ENCODE results near the gene TMPRSS13. TPM values are rescaled to one million over a fixed set of nuclear protein-coding genes. Genes with fewer than 3 reads are reported as not detected.

Gene TMPRSS13
- total and polyA plus RNA-seq, 2 experiments from 2014 or later = 1.3 to 1.9 TPM

GRCh38 chr11:117933475-117933874 is 4.3 kb upstream of the TMPRSS13 start:
- H3K4me3 ChIP-seq = no peak overlapping the region
- DNase-seq (ENCODE audit: low spot score) = no peak
- H3K9me2 ChIP-seq (replicated peaks; ENCODE audit: insufficient read depth) = no peaks in the 10 kb centered on the region
- no peaks in the 10 kb centered on the region for H3K79me2 ChIP-seq
- WGBS (ENCODE audit: low lambda C conversion rate, missing lambda C conversion rate) = 72% methylated on average over 4 of the region's 4 CpGs
- H3K36me3 ChIP-seq (replicated peaks; ENCODE audit: insufficient read depth, low read depth) = no peaks in the 10 kb centered on the region
- TF ChIP-seq EZH2 (IDR thresholded peaks at IDR 0.05; ENCODE audit: borderline replicate concordance) (no peak), EZH2phosphoT487 (IDR thresholded peaks at IDR 0.05; ENCODE audit: low read depth, severe bottlenecking, unreplicated experiment) (no peak), CTCF (IDR thresholded peaks at IDR 0.05; ENCODE audit: poor library complexity) (no peak)
- no peak overlapping the region for H3K4me2 ChIP-seq
- H4K20me1 ChIP-seq (ENCODE audit: insufficient read depth, poor library complexity, severe bottlenecking) = no peaks in the 10 kb centered on the region
- no peak overlapping the region for H3K27ac ChIP-seq
- no peaks in the 10 kb centered on the region for H3K27me3 ChIP-seq
- no peak overlapping the region for H2AFZ ChIP-seq
- no peaks in the 10 kb centered on the region for H3K9me3 ChIP-seq (ENCODE audit: low read depth)
- H3K4me1 ChIP-seq (ENCODE audit: insufficient read depth) = peaks cover 10% of the 10 kb centered on the region

- Histone ChIP-seq H3K9me3 (ENCODE audit: low read depth) (no peaks in the 10 kb centered on the region), H3K4me1 (ENCODE audit: insufficient read depth) (peaks cover 10% of the 10 kb centered on the region), H4K20me1 (ENCODE audit: insufficient read depth, poor library complexity, severe bottlenecking) (no peaks in the 10 kb centered on the region), H3K4me3 (no peak overlapping the region), H3K79me2 (no peaks in the 10 kb centered on the region), H3K9me2 (replicated peaks; ENCODE audit: insufficient read depth) (no peaks in the 10 kb centered on the region), H3K27ac (no peak overlapping the region), H3K4me2 (no peak overlapping the region), H3K27me3 (no peaks in the 10 kb centered on the region), H2AFZ (no peak overlapping the region), H3K36me3 (replicated peaks; ENCODE audit: insufficient read depth, low read depth) (no peaks in the 10 kb centered on the region)
- TF ChIP-seq EZH2phosphoT487 (IDR thresholded peaks at IDR 0.05; ENCODE audit: low read depth, severe bottlenecking, unreplicated experiment) = no peak
- no peak for TF ChIP-seq EZH2 (IDR thresholded peaks at IDR 0.05; ENCODE audit: borderline replicate concordance)
- no peak for TF ChIP-seq CTCF (IDR thresholded peaks at IDR 0.05; ENCODE audit: poor library complexity)
- no peak for DNase-seq (ENCODE audit: low spot score)
- 75% methylated on average over 3 of the region's 3 CpGs for WGBS (ENCODE audit: low lambda C conversion rate, missing lambda C conversion rate)
These were observed 3.7 kb upstream of the TMPRSS13 start for GRCh38 chr11:117932947-117933346.

- Histone ChIP-seq H3K9me3 (ENCODE audit: low read depth) (no peaks in the 10 kb centered on the region), H4K20me1 (ENCODE audit: insufficient read depth, poor library complexity, severe bottlenecking) (no peaks in the 10 kb centered on the region)
These were observed 3.2 kb upstream of the TMPRSS13 start for GRCh38 chr11:117932426-117932825.

More at GRCh38 chr11:117932426-117932825, 3.2 kb upstream of the TMPRSS13 start:
- Histone ChIP-seq H2AFZ (no peak overlapping the region), H3K9me2 (replicated peaks; ENCODE audit: insufficient read depth) (no peaks in the 10 kb centered on the region), H3K4me2 (no peak overlapping the region), H3K4me3 (no peak overlapping the region), H3K4me1 (ENCODE audit: insufficient read depth) (peaks cover 7% of the 10 kb centered on the region), H3K27me3 (no peaks in the 10 kb centered on the region), H3K27ac (no peak overlapping the region), H3K79me2 (no peaks in the 10 kb centered on the region), H3K36me3 (replicated peaks; ENCODE audit: insufficient read depth, low read depth) (no peaks in the 10 kb centered on the region)
- WGBS (ENCODE audit: low lambda C conversion rate, missing lambda C conversion rate) = 86% methylated on average over 6 of the region's 6 CpGs
- no peak for TF ChIP-seq EZH2phosphoT487 (IDR thresholded peaks at IDR 0.05; ENCODE audit: low read depth, severe bottlenecking, unreplicated experiment)
- no peak for TF ChIP-seq CTCF (IDR thresholded peaks at IDR 0.05; ENCODE audit: poor library complexity)
- no peak for TF ChIP-seq EZH2 (IDR thresholded peaks at IDR 0.05; ENCODE audit: borderline replicate concordance)
- no peak for DNase-seq (ENCODE audit: low spot score)

All from hepatocyte (in vitro differentiated cells).